GM12892 (cell line): Measurements from ENCODE around the gene CACNG4.

Source experiments
- POLR2A ChIP-seq: IDR thresholded peaks from 2 replicates; pipeline ENCODE4 v1.6.1; 2011; ENCODE audit warnings: low read depth, low read length, control low read depth
- TAF1 ChIP-seq: IDR thresholded peaks from 2 replicates; pipeline ENCODE4 v1.6.1; 2011; ENCODE audit warnings: low read depth, mild to moderate bottlenecking, control low read depth, low read length, borderline replicate concordance

GRCh38 chr17:67052720-67053437 is 88.4 kb downstream of the CACNG4 start:
- TF ChIP-seq POLR2A (no peak), TAF1 (no peak)
